ENCODE data around the gene RFX4. TPM values are rescaled to one million over a fixed set of nuclear protein-coding genes. Genes with fewer than 3 reads are reported as not detected.

Gene RFX4
- polyA plus RNA-seq, 1 donor (not counting 4 experiments of a cell fraction or from before 2014, with no cell fraction given): not detected

DNA sequence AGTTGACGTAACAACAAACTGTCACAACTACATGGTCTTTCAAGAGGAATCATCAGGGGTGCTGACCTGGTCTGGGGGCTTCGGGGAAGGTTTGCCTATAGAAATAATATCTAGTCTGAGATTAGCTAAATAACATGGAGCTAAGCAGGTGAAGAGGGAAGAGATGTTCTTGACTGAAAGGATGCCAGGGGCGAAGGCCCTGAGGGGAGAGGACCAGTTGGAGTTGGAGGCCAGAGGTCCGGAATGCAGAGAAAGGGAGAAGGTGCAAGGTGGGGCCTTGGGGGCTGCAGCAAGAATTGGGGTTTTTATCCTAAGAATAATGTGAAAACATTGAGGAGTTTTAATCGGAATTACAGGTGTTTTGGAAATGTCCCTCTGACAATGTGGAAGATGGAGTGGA is 123.2 kb downstream of the RFX4 start:
- dilution Hi-C loops (cut with MboI; ENCODE audit: extremely low pct_ligation_motif_present, low sequenced_read_pairs): no loop called here
- H3K9me3 ChIP-seq (ENCODE audit: control insufficient read depth, low read depth, low read length): no peaks in the 10 kb centered on the region
- no peak overlapping the region for H3K4me2 ChIP-seq (ENCODE audit: control insufficient read depth, extremely low read depth, insufficient read depth, low read depth, low read length)
- H3K27ac ChIP-seq (ENCODE audit: control insufficient read depth, insufficient read depth, low read length): no peak overlapping the region
- H3K4me3 ChIP-seq (ENCODE audit: control insufficient read depth in 2 of 3, extremely low read depth in 1 of 3, insufficient read depth in 2 of 3, low read depth in 1 of 3, low read length in 3 of 3): no peak overlapping the region
- peaks cover 4% of the 10 kb centered on the region for H3K27me3 ChIP-seq (ENCODE audit: control insufficient read depth, extremely low read depth, insufficient read depth, low read length)
- no peaks in the 10 kb centered on the region for H4K20me1 ChIP-seq (ENCODE audit: control insufficient read depth, extremely low read depth, insufficient read depth, low read length)
- FAIRE-seq (no peak), DNase-seq (ENCODE audit: low read depth, low spot score) (no peak)
- no peaks in the 10 kb centered on the region for H3K36me3 ChIP-seq (ENCODE audit: control insufficient read depth in 2 of 2, extremely low read depth in 1 of 2, insufficient read depth in 2 of 2, low read length in 2 of 2)
- no peak overlapping the region for H3K9ac ChIP-seq (ENCODE audit: control insufficient read depth, extremely low read depth, insufficient read depth, low read length)
- TF ChIP-seq EZH2 (IDR thresholded peaks at IDR 0.05; ENCODE audit: low read length): no peak
- TF ChIP-seq, protein P1, sequence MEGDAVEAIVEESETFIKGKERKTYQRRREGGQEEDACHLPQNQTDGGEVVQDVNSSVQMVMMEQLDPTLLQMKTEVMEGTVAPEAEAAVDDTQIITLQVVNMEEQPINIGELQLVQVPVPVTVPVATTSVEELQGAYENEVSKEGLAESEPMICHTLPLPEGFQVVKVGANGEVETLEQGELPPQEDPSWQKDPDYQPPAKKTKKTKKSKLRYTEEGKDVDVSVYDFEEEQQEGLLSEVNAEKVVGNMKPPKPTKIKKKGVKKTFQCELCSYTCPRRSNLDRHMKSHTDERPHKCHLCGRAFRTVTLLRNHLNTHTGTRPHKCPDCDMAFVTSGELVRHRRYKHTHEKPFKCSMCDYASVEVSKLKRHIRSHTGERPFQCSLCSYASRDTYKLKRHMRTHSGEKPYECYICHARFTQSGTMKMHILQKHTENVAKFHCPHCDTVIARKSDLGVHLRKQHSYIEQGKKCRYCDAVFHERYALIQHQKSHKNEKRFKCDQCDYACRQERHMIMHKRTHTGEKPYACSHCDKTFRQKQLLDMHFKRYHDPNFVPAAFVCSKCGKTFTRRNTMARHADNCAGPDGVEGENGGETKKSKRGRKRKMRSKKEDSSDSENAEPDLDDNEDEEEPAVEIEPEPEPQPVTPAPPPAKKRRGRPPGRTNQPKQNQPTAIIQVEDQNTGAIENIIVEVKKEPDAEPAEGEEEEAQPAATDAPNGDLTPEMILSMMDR (optimal IDR thresholded peaks at IDR 0.05 in 1 of 3, IDR thresholded peaks at IDR 0.05 in 1 of 3, conservative IDR thresholded peaks at IDR 0.05 in 1 of 3; ENCODE audit: extremely low read depth in 1 of 3, insufficient read depth in 2 of 3, low read length in 3 of 3): no peak
- no peaks in the 10 kb centered on the region for H3K4me1 ChIP-seq (ENCODE audit: control insufficient read depth, extremely low read depth, insufficient read depth, low read length)
- H3K9me1 ChIP-seq (ENCODE audit: control insufficient read depth, extremely low read depth, insufficient read depth, low read length): no peaks in the 10 kb centered on the region
- H2AFZ ChIP-seq (ENCODE audit: control insufficient read depth, low read length): no peak overlapping the region
- no peaks in the 10 kb centered on the region for H3K79me2 ChIP-seq (ENCODE audit: control insufficient read depth, insufficient read depth, low read length)

GRCh38 chr12:106709068-106709511 is 126.3 kb downstream of the RFX4 start:
- Histone ChIP-seq H3K9me3 (ENCODE audit: control insufficient read depth, low read depth, low read length) (no peaks in the 10 kb centered on the region), H3K4me2 (ENCODE audit: control insufficient read depth, extremely low read depth, insufficient read depth, low read depth, low read length) (no peak overlapping the region), H2AFZ (ENCODE audit: control insufficient read depth, low read length) (no peak overlapping the region), H3K79me2 (ENCODE audit: control insufficient read depth, insufficient read depth, low read length) (no peaks in the 10 kb centered on the region), H3K9me1 (ENCODE audit: control insufficient read depth, extremely low read depth, insufficient read depth, low read length) (no peaks in the 10 kb centered on the region), H4K20me1 (ENCODE audit: control insufficient read depth, extremely low read depth, insufficient read depth, low read length) (no peaks in the 10 kb centered on the region), H3K27me3 (ENCODE audit: control insufficient read depth, extremely low read depth, insufficient read depth, low read length) (peaks cover 4% of the 10 kb centered on the region), H3K36me3 (ENCODE audit: control insufficient read depth in 2 of 2, extremely low read depth in 1 of 2, insufficient read depth in 2 of 2, low read length in 2 of 2) (no peaks in the 10 kb centered on the region), H3K9ac (ENCODE audit: control insufficient read depth, extremely low read depth, insufficient read depth, low read length) (no peak overlapping the region), H3K4me1 (ENCODE audit: control insufficient read depth, extremely low read depth, insufficient read depth, low read length) (no peaks in the 10 kb centered on the region), H3K4me3 (ENCODE audit: control insufficient read depth in 2 of 3, extremely low read depth in 1 of 3, insufficient read depth in 2 of 3, low read depth in 1 of 3, low read length in 3 of 3) (no peak overlapping the region), H3K27ac (ENCODE audit: control insufficient read depth, insufficient read depth, low read length) (no peak overlapping the region)
- no peak for FAIRE-seq
- DNase-seq (ENCODE audit: low read depth, low spot score): no peak
- dilution Hi-C loops (cut with MboI; ENCODE audit: extremely low pct_ligation_motif_present, low sequenced_read_pairs): no loop called here
- TF ChIP-seq, protein P1 (optimal IDR thresholded peaks at IDR 0.05 in 1 of 3, IDR thresholded peaks at IDR 0.05 in 1 of 3, conservative IDR thresholded peaks at IDR 0.05 in 1 of 3; ENCODE audit: extremely low read depth in 1 of 3, insufficient read depth in 2 of 3, low read length in 3 of 3): no peak
- TF ChIP-seq EZH2 (IDR thresholded peaks at IDR 0.05; ENCODE audit: low read length): no peak

Data from keratinocyte (primary cell).